SK-N-MC (cell line): ENCODE measurements around the gene DNAJC16.
"Not testable (repeated sequence)": the region's sequence is repeated elsewhere in the genome, so short reads cannot be mapped to it uniquely, and the experiment has no call there.

ENCODE experiments used
- DNase-seq: peaks from one replicate; pipeline ENCODE4 v3.0.0-alpha.2; 2011; ENCODE audit warnings: low read depth, low spot score
- H3K27ac ChIP-seq: fragments of 200-600 bp; sonication (generic); 2 replicates; pipeline ENCODE4 v1.5.1; 2016; ENCODE audit warnings: mixed run types
- H3K36me3 ChIP-seq: fragments of 200-600 bp; sonication (generic); 2 replicates; pipeline ENCODE4 v1.6.1; 2017; ENCODE audit warnings: antibody characterized with exemption, low read length, mixed read lengths; ENCODE audit not compliant: insufficient read depth
- H3K4me3 ChIP-seq: fragments of 200-600 bp; sonication (generic); 2 replicates; pipeline ENCODE4 v1.5.1; 2016
- H3K9ac ChIP-seq: fragments of 200-600 bp; sonication (generic); 2 replicates; pipeline ENCODE4 v1.8.0; 2017; ENCODE audit warnings: mixed run types, mixed read lengths; ENCODE audit not compliant: insufficient read length
- H3K9me3 ChIP-seq: fragments of 200-600 bp; sonication (generic); 2 replicates; pipeline ENCODE4 v1.6.1; 2017; ENCODE audit warnings: low read depth, mild to moderate bottlenecking, antibody characterized with exemption, low read length, moderate library complexity, mixed read lengths
- EZH2 ChIP-seq: fragments of 200-600 bp; sonication (generic); IDR thresholded peaks from one replicate; pipeline ENCODE4 v1.6.1; 2017; ENCODE audit warnings: antibody characterized with exemption
- FOXP2 ChIP-seq: optimal IDR thresholded peaks from 2 replicates; pipeline ENCODE3; 2011; ENCODE audit warnings: mild to moderate bottlenecking, moderate library complexity; ENCODE audit not compliant: insufficient read depth; ENCODE audit errors: extremely low read length, control extremely low read depth
- POLR2AphosphoS5 ChIP-seq: IDR thresholded peaks from 2 replicates; pipeline ENCODE4 v1.6.1; 2012; ENCODE audit warnings: mild to moderate bottlenecking, low read depth, low read length, borderline replicate concordance

The DNAJC16 gene

DNA sequence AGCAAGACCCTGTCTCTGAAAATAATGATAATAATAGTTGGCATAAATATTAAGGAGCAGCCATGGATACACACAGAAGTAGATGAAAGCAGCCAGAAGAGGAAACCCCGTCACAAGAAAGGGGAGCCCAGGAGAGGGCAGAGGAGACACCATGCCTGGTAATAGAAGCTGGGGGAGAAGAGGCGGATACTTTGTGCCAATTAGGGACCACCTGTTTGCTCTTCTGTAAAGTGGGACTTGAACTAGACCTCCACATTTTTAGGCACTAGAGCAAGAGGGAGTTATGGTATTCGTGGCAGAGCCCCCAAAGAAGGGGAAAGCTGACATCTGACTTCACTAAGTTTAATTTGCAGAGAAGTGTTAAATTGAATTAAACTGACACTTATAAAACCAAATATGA lies 38.3 kb upstream of the DNAJC16 start:
- Histone ChIP-seq H3K9me3 (no peaks in the 10 kb centered on the region), H3K27ac (no peak overlapping the region), H3K4me3 (no peak overlapping the region), H3K36me3 (no peaks in the 10 kb centered on the region), H3K9ac (no peak overlapping the region)
- no peak for TF ChIP-seq POLR2AphosphoS5
- no peak for TF ChIP-seq EZH2
- no peak for TF ChIP-seq FOXP2
- no peak for DNase-seq

GRCh38 chr1:15489052-15489736 lies 37.5 kb upstream of the DNAJC16 start:
- TF ChIP-seq FOXP2 (no peak), POLR2AphosphoS5 (no peak), EZH2 (no peak)
- H3K9me3 ChIP-seq = no peaks in the 10 kb centered on the region
- no peak for DNase-seq
- H3K4me3 ChIP-seq = no peak overlapping the region
- no peaks in the 10 kb centered on the region for H3K36me3 ChIP-seq
- no peak overlapping the region for H3K9ac ChIP-seq
- no peak overlapping the region for H3K27ac ChIP-seq

- DNase-seq, H3K36me3 ChIP-seq: not testable (repeated sequence)
Observed at GRCh38 chr1:15491010-15491409, 35.6 kb upstream of the DNAJC16 start.

GRCh38 chr1:15492596-15492995 lies 34.1 kb upstream of the DNAJC16 start:
- no peak overlapping the region for H3K27ac ChIP-seq
- no peak overlapping the region for H3K9ac ChIP-seq
- H3K4me3 ChIP-seq = no peak overlapping the region
- no peaks in the 10 kb centered on the region for H3K9me3 ChIP-seq
- H3K36me3 ChIP-seq = no peaks in the 10 kb centered on the region
- no peak for TF ChIP-seq POLR2AphosphoS5
- TF ChIP-seq FOXP2 = no peak
- no peak for TF ChIP-seq EZH2
- DNase-seq = no peak

More at GRCh38 chr1:15491010-15491409, 35.6 kb upstream of the DNAJC16 start:
- H3K9ac ChIP-seq, H3K9me3 ChIP-seq, H3K27ac ChIP-seq, H3K4me3 ChIP-seq: not testable (repeated sequence)

- H3K9ac ChIP-seq = no peak overlapping the region
- H3K9me3 ChIP-seq = no peaks in the 10 kb centered on the region
- TF ChIP-seq EZH2 (no peak), FOXP2 (no peak), POLR2AphosphoS5 (no peak)
- H3K4me3 ChIP-seq = no peak overlapping the region
- no peak for DNase-seq
- H3K27ac ChIP-seq = no peak overlapping the region
- H3K36me3 ChIP-seq = no peaks in the 10 kb centered on the region
Observed at GRCh38 chr1:15493869-15494390, 32.7 kb upstream of the DNAJC16 start.

GRCh38 chr1:15500184-15501178 lies 26.2 kb upstream of the DNAJC16 start:
- H3K4me3 ChIP-seq = no peak overlapping the region
- no peak for DNase-seq
- TF ChIP-seq POLR2AphosphoS5 = no peak
- no peak for TF ChIP-seq FOXP2
- TF ChIP-seq EZH2 = no peak
- no peaks in the 10 kb centered on the region for H3K36me3 ChIP-seq
- no peaks in the 10 kb centered on the region for H3K9me3 ChIP-seq
- no peak overlapping the region for H3K9ac ChIP-seq
- H3K27ac ChIP-seq = no peak overlapping the region

DNA sequence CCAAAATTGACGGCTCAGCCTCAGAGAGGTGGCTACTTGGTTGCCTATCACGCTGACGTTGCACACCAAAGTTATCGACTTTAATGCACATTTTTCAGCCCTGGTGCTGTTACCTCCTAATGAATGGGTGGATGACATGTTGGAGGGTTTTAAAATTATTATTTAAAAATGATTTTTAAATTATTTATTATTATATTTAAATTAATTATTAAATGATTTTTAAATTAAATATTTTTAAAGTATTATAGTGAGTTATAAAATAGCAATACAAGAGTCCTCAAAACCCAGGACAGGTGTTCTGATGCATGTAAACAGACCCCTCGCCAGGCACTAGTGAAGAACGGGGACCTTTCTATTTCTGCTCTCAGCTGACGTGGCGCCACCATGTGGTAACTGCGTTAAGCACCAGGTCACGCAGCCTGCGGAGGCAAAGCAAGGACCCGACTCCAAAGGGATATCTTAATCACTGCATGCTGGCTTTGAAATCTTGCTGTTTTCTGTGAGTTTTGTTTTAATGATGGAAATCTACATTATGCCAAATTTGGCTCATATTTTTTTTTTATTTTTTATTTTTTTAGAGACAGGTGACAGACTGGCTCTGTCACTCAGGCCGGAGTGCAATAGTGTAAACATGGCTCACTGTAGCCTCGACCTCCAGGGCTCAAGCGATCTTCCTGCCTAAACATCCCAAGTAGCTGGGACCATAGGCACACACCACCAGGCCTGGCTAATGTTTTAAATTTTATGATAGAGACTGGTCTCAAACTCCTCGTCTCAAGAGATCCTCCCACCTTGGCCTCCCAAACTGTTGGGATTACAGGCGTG lies 25.2 kb upstream of the DNAJC16 start:
- Histone ChIP-seq H3K36me3 (no peaks in the 10 kb centered on the region), H3K9ac (no peak overlapping the region), H3K9me3 (no peaks in the 10 kb centered on the region), H3K27ac (no peak overlapping the region), H3K4me3 (no peak overlapping the region)
- DNase-seq = no peak
- TF ChIP-seq EZH2 (no peak), FOXP2 (no peak), POLR2AphosphoS5 (no peak)

- H3K36me3 ChIP-seq = no peaks in the 10 kb centered on the region
- no peaks in the 10 kb centered on the region for H3K9me3 ChIP-seq
- H3K27ac ChIP-seq = no peak overlapping the region
- TF ChIP-seq EZH2 (no peak), POLR2AphosphoS5 (no peak), FOXP2 (no peak)
- H3K9ac ChIP-seq = no peak overlapping the region
- no peak overlapping the region for H3K4me3 ChIP-seq
- DNase-seq = no peak
Observed at GRCh38 chr1:15504436-15504835, 22.2 kb upstream of the DNAJC16 start.
